Measurements from ENCODE around the gene B3GNT9. TPM values are rescaled to one million over a fixed set of nuclear protein-coding genes. Genes with fewer than 3 reads are reported as not detected.

Gene B3GNT9
- polyA plus RNA-seq, 1 donor = 6.8 TPM

GRCh38 chr16:67169642-67170167, 18.9 kb upstream of the B3GNT9 start:
- DNase-seq = no peak

GRCh38 chr16:67169011-67169451, 18.2 kb upstream of the B3GNT9 start:
- no peak for DNase-seq

- no peak for DNase-seq
Observed at GRCh38 chr16:67167588-67167987, 16.8 kb upstream of the B3GNT9 start.

DNA sequence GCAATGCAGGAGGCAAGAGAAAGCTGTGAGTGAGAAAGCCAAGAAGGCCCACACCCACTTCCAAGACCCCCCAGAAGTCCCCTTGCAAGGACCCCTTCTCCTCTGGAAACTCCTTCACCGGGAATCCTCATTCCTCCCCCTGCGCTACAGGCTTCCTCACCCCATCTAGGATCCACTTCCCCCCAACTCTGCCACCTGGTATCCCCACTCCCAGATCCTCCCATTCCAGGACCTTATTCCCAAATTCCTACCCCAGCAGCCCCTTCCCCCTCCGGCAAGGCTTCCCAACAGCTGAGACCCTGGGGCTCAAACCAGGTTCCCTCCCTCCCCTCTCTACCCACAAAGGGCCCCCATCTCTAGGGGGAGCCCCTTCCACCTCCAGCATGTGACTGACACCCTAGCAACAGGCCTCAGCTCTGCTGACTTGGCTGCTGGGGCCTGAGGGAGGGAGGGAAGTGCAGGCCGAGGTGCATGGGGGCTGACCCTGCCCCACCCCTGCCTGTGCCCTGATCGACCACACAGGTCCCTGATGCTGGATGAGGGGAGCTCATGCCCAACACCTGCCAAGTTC, 15.9 kb upstream of the B3GNT9 start:
- DNase-seq = no peak

DNA sequence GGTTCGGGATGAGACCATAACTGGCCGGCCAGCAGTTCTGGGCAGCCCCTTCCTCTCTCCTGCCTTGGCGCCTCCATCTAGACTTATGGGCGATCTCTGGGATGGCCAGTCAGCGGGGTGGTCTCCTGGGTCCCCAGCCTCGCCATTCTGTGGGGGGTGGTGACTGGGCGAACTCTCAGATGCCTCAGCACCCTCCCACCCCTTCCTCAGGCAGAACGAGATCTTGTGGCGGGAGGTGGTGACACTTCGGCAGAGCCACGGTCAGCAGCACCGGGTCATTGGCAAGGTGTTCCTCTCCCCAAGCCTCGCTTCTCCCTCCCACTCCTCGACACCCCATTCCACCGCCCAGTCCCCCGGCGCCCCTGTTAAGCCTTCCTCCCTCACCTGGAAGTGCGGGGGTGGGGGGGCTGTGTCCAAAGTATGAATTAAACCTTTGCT, 15.3 kb upstream of the B3GNT9 start:
- no peak for DNase-seq

- DNase-seq = no peak
Observed at GRCh38 chr16:67165121-67166078, 14.6 kb upstream of the B3GNT9 start.

- DNase-seq = no peak
Observed at GRCh38 chr16:67164599-67165061, 13.8 kb upstream of the B3GNT9 start, which contains the start of gene HSF4. TSS of gene HSF4 (plus strand) at chr16:67164745. CDS start at chr16:67164812, 67 bp downstream.

DNA sequence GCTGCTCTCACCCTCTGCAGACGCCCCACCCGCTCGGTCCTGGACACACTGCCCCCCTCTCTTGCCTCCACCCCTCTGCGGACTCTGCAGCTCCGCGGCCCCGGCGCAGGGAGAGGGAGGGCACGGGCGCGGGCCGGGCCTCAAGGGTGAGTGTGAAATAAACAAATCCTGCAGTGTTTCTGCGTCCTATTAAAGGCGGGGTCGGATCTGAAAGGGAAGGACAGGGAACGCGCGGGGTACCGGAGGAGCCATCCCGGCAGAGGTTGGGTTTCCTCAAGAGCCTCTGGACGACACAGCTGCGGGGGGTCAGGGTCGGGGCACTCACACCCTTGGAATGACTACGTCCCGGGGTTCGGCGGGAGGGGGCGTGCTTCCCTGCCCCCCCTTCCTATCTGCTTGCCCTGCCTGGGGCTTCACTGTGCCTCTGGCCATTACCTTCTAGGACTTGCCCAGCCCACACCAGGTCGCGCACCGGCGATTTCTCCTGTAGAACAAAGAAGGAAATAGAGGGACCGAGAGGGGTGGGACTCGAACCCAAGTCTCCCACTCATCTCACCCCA, 13.3 kb upstream of the B3GNT9 start:
- no peak for DNase-seq

GRCh38 chr16:67163164-67163998, 12.6 kb upstream of the B3GNT9 start:
- no peak for DNase-seq

DNA sequence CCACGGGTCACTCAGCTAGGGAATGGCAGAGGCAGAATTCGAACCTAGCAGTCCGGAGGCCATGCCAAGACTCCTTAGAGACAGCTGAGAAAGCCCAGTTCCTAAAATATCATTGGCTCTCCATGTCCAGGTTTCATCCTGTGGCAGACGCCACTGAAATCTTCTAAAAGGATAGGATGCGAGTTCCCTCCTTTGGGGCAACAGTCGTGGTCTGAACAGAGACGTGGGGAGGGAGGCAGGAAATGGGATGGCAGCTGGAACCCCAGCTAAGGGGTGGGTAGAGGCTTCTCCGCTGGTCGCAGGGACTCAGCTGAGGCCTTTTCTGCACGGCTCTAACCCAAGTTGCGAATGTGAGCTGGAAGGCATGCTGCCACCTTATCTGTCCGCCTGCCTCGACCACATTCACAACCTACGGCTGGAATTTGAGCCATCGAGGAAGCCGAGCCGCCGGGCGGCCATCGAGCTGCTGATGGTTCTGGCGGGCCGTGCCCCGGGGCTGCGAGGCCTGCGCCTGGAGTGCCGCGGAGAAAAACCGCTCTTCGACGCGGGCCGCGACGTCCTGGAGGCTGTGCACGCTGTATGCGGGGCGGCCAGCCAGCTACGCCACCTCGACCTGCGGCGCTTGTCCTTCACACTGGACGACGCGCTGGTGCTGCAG, 11.8 kb upstream of the B3GNT9 start:
- no peak for DNase-seq

- no peak for DNase-seq
Observed at GRCh38 chr16:67161595-67162058, 10.8 kb upstream of the B3GNT9 start.

- DNase-seq = no peak
Observed at GRCh38 chr16:67158637-67159600, 8.1 kb upstream of the B3GNT9 start.

DNA sequence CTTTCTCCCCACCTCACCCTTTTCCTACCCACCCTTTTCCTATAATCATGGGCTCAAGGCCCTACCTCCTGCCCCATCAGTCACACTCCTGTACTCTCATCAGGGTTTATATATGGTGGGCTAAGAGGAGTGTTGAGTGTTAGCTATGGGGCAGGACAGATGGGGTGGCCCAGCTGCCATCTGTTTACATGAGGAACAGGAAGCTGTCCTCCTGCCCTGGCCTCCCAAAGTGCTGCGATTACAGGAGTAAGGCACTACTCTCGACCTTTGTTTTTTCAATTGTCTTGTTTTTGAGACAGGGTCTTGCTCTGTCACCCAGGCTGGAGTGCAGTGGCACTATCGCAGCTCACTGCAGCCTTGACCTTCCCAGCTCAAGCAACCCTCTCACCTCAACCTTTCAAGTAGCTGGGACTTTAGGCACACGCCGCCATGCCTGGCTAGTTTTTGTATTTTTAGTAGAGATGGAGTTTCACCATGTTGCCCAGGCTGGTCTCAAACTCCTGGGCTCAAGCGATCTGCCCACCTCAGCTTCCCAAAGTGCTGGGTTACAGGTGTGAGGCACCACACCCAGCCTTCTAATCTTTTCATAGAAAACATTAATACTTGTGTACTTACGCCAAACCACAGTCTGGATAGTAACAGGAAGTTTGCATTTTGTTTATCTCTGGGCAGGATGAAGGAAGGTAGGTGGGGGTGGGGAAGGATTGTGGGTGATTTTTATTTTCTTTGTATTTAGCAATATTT, 7.3 kb upstream of the B3GNT9 start:
- DNase-seq = no peak

DNA sequence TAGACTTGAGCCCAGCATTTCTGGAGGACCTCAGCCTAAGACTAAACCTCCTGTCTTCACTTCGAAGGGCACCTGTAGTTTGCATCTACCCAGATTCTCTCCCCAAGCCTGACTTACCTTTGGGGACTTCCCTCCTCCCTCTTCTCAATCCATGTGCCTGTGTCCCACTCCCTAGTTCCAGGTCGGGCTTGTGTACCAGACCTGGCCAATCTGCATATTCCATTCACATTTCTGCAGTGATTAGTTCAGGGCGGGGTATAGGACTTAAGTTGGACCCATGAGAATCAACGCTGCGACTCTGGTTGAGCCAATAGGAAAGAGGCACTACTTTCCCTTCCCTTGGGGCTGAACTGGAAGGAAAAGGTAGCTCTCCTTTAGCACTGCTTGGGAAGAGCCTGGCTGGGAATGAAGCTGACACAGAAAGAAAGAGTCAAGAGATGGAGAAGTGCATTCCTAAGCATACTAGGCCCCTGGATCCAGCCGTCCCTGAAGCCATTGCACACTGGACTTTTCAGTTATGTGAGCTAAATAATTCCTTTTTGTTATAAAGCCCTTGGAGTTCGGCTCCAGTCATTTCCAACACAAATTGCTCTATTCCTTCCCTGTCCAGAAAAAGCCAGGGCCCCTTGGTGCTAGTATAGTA, 6.4 kb upstream of the B3GNT9 start:
- no peak for DNase-seq

GRCh38 chr16:67156143-67156844, 5.5 kb upstream of the B3GNT9 start:
- no peak for DNase-seq

DNA sequence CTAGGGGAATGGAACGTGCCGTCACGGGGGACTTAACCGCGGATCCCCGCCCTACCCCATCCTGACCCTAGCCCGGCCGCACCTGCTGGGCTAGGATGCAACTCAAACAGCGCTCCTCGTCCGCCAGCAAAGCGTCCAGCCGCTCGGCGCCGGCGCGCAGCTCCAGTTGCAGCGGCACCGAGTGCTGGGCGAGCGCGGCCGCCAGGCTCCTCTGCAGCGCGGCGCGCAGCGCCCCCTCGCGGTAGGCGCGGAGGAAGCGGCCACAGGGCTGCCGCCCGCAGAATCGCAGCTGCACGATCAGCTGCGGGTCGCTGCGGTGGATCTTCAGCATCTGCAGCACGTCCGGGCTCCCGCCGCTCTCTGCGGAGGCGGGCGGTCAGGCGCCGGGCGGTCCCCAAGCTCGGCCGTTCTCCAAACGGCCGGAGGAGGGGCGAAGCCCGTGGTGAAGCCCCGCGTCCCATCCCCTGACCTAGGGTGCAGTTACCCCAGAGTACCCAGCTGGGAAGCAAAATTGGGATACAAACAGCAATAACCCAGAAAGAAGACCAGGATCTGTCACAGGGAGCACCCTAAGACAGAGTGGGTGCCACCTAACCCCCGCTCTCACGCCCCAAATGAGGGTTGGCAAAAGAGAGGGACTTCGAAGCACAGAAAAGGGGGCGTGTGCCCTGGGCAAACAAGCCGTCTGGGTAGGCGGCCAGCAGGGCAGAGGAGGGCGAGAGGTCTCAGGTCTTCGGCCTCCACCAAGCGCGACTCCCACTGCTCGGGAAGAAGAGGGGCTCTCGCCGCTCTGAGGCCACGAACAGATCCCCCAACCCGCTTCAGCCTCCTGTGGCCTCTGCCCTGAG, 4.7 kb upstream of the B3GNT9 start:
- DNase-seq = no peak
